Natural killer cell (primary cell): Measurements from ENCODE around the gene ATP1B3. TPM values are rescaled to one million over a fixed set of nuclear protein-coding genes. Genes with fewer than 3 reads are reported as not detected.

Experiments
- ATAC-seq, 3 donors: fragments of 150-1000 bp in 2 of 3; fragments of 200-7000 bp in 1 of 3; cut with Tn5 transposase; 1 replicate in 1 of 3; 2 replicates in 2 of 3; pipeline ENCODE4 v1.10.0; 2021; ENCODE audit warnings: mild to moderate bottlenecking in 2 of 3, moderate library complexity in 2 of 3
- DNase-seq, 2 donors: peaks; one replicate each; pipeline versions ENCODE4 v3.0.0 to v3.0.0-alpha.2; 2013 to 2021; ENCODE audit warnings: mixed read lengths in 1 of 2
- H3K27ac ChIP-seq: one replicate; pipeline ENCODE4 v1.5.1; 2013; ENCODE audit warnings: mild to moderate bottlenecking, low read length
- H3K27me3 ChIP-seq: one replicate; pipeline ENCODE4 v1.6.1; 2013; ENCODE audit warnings: low read length; ENCODE audit not compliant: control insufficient read depth, insufficient read depth
- H3K36me3 ChIP-seq: one replicate; pipeline ENCODE4 v1.6.1; 2013; ENCODE audit warnings: low read length; ENCODE audit not compliant: control insufficient read depth, insufficient read depth
- H3K4me1 ChIP-seq: one replicate; pipeline ENCODE4 v1.6.1; 2013; ENCODE audit warnings: low read length; ENCODE audit not compliant: control insufficient read depth, insufficient read depth
- H3K4me3 ChIP-seq: one replicate; pipeline ENCODE4 v1.5.1; 2013; ENCODE audit warnings: low read length
- H3K9me3 ChIP-seq: one replicate; pipeline ENCODE4 v1.6.1; 2013; ENCODE audit warnings: low read length; ENCODE audit not compliant: control insufficient read depth, insufficient read depth
- H3K27ac Mint-ChIP-seq, 2 donors: one replicate each; pipeline ENCODE4 v1.8.0; 2022; ENCODE audit warnings: mild to moderate bottlenecking in 2 of 2, mixed read lengths in 2 of 2, moderate library complexity in 1 of 2
- H3K27me3 Mint-ChIP-seq, 2 donors: one replicate each; pipeline ENCODE4 v1.8.0; 2022; ENCODE audit warnings: low read depth in 2 of 2, mixed read lengths in 2 of 2
- H3K36me3 Mint-ChIP-seq: one replicate; pipeline ENCODE4 v1.8.0; 2022; ENCODE audit warnings: mixed read lengths
- H3K4me1 Mint-ChIP-seq, 2 donors: one replicate each; pipeline ENCODE4 v1.8.0; 2022; ENCODE audit warnings: mixed read lengths in 2 of 2
- H3K4me3 Mint-ChIP-seq: one replicate; pipeline ENCODE4 v1.8.0; 2022; ENCODE audit warnings: mild to moderate bottlenecking, moderate library complexity, mixed read lengths
- H3K9me3 Mint-ChIP-seq, 2 donors: one replicate each; pipeline ENCODE4 v1.8.0; 2022; ENCODE audit warnings: mixed read lengths in 2 of 2
- WGBS: methylation state at CpG from one replicate; pipeline ENCODE4 v1.1.7; 2013; ENCODE audit warnings: missing lambda C conversion rate; ENCODE audit not compliant: insufficient coverage; 5-methylcytosine and 5-hydroxymethylcytosine counted together
- intact Hi-C: fragments of 100-400 bp; cut with micrococcal nuclease; formaldehyde crosslinking; loops from one replicate; pipeline ENCODE4 v1.14.2; 2022
- total RNA-seq, 4 donors: library from RNA; stranded (reverse); fragments of 120-200 nt in 1 of 4; gene quantifications; one replicate each; pipeline versions ENCODE4 v1.2.3 to v1.2.4, GENCODE V29; 2013 to 2022
- TF ChIP-seq, protein P1 (sequence below): fragments of 200-600 bp; IDR thresholded peaks from one replicate; pipeline ENCODE4 v1.8.0; 2022; ENCODE audit warnings: antibody characterized with exemption

The ATP1B3 gene
- total RNA-seq, 3 donors from 2014 or later (not counting 1 experiment from before 2014, with no cell fraction given): 46.7 to 81.1 (median 78.2) TPM

DNA sequence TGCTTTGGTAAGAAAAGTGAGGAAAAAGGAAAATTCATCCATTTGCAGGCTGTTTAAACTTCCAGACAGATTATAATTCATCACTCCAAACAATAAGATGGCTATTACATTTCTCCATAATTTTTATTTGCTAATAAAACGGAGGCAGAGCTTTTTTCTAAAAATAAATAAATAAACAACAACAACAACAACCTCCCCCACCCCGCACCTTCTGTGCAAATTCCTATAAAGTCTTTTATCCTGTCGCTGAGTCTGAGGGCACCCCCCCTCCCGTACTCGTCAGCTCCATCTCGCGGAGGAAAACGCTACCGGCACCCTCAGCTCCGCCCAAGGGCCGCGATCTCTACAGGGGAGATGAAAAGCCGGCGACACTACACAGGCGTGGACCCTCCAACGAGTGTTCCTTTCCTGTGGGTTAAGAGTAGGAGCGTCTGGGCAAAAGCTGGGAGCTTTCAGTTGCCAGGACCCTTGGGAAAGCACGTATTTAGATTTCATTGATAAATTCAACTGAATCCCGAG lies 1.0 kb upstream of the ATP1B3 start:
- H3K27me3 Mint-ChIP-seq: no peaks in the 10 kb centered on the region
- intact Hi-C loops: loop anchor here (1.0 to 5.0 kb wide), 3 partner anchors 37 to 137 kb away; partner anchors contain the start of gene RNF7
- peaks cover 23 to 32% of the 10 kb centered on the region in 2 donors for H3K4me1 Mint-ChIP-seq
- TF ChIP-seq, protein P1, sequence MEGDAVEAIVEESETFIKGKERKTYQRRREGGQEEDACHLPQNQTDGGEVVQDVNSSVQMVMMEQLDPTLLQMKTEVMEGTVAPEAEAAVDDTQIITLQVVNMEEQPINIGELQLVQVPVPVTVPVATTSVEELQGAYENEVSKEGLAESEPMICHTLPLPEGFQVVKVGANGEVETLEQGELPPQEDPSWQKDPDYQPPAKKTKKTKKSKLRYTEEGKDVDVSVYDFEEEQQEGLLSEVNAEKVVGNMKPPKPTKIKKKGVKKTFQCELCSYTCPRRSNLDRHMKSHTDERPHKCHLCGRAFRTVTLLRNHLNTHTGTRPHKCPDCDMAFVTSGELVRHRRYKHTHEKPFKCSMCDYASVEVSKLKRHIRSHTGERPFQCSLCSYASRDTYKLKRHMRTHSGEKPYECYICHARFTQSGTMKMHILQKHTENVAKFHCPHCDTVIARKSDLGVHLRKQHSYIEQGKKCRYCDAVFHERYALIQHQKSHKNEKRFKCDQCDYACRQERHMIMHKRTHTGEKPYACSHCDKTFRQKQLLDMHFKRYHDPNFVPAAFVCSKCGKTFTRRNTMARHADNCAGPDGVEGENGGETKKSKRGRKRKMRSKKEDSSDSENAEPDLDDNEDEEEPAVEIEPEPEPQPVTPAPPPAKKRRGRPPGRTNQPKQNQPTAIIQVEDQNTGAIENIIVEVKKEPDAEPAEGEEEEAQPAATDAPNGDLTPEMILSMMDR: peak; percentile 85
- Histone ChIP-seq H3K27ac (peak overlapping the region; percentile 94), H3K27me3 (no peaks in the 10 kb centered on the region), H3K9me3 (no peaks in the 10 kb centered on the region), H3K36me3 (no peaks in the 10 kb centered on the region), H3K4me3 (peak overlapping the region; percentile 64), H3K4me1 (peaks cover 6% of the 10 kb centered on the region)
- DNase-seq (peak; percentile 74 to 91), ATAC-seq (peak; percentile 63 to 81 (median 67))
- 0% methylated on average over 18 of the region's 19 CpGs for WGBS
- no peaks in the 10 kb centered on the region for H3K9me3 Mint-ChIP-seq
- peak overlapping the region; percentile 81 to 95 for H3K27ac Mint-ChIP-seq
- no peaks in the 10 kb centered on the region for H3K36me3 Mint-ChIP-seq
- peak overlapping the region; percentile 96 for H3K4me3 Mint-ChIP-seq

DNA sequence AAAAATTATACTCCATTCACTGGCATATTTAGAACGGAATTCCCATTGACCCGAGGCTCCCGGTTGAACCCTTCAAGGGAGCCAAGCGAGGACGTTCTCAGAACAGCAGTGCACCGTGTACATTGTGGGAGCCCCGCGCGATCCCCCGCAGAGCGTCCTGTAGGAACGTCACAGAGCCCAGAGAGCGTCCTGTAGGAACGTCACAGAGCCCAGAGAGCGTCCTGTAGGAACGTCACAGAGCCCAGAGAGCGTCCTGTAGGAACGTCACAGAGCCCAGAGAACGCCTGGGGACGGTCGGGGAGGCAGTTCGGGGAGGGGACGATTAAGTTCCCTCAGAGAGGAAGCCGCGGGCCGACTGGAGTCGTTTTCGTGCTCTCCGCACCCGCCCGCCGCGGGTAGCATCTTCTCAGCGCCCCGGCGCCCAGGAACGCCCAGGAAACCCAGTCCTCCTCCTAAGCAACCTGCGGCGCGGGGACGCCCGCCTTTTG lies 506 bp upstream of the ATP1B3 start:
- Histone ChIP-seq H3K9me3 (no peaks in the 10 kb centered on the region), H3K4me3 (peak overlapping the region; percentile 64), H3K27me3 (no peaks in the 10 kb centered on the region), H3K36me3 (no peaks in the 10 kb centered on the region), H3K27ac (peak overlapping the region; percentile 94), H3K4me1 (peaks cover 6% of the 10 kb centered on the region)
- TF ChIP-seq, protein P1: no peak
- Mint-ChIP-seq H3K4me1 (peaks cover 23 to 32% of the 10 kb centered on the region in 2 donors), H3K36me3 (no peaks in the 10 kb centered on the region), H3K27ac (peak overlapping the region; percentile 81 to 95), H3K27me3 (no peaks in the 10 kb centered on the region), H3K4me3 (peak overlapping the region; percentile 96), H3K9me3 (no peaks in the 10 kb centered on the region)
- peak in 1 of 2 donors; percentile 64 for DNase-seq
- WGBS: under 1% methylated on average over 42 of the region's 42 CpGs
- peak; percentile 41 to 73 (median 52) for ATAC-seq
- intact Hi-C loops: loop anchor here (1.0 to 5.0 kb wide), 3 partner anchors 36 to 138 kb away; partner anchors contain the start of gene RNF7

DNA sequence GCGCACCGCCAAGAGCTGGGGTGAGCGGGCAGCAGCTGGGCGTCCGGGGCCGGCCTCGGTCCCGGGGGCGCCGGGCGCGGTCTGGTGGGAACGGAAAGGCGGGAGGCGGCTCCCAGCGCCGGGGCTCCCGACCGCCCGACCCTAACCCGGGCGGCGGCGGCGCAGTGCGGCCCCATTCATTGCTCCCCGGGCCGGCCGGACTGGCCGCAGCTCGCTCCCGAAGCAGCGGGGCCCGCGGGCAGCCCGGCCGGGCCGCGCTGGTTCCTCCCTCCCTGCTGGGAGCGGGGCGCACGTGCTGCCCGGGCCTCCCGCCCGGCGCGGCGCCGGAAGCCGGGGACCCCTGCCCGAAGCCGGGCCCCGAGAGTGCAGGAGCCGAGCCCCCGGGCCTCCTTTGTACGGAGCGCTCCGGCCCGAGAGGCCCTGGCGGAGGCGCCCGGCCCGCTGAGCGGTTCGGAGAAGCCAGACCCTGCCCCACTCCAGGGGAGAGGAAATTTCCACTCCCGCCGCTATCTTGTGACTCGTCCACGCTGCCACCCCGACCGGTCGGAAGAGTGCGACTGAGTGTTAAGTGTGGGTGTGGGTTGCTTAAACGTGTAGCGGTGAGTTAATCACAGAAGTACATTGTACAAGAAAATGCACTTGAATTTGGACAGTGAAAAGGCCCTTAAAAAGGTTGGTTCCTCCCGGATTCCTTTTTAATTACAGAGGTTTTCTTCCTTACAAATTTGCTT lies 613 bp downstream of the ATP1B3 start:
- Mint-ChIP-seq H3K27ac (peak overlapping the region; percentile 81 to 95), H3K27me3 (no peaks in the 10 kb centered on the region), H3K36me3 (no peaks in the 10 kb centered on the region), H3K4me3 (peak overlapping the region; percentile 96), H3K9me3 (no peaks in the 10 kb centered on the region), H3K4me1 (peaks cover 31 to 32% of the 10 kb centered on the region in 2 donors)
- Histone ChIP-seq H3K27ac (peak overlapping the region; percentile 70), H3K4me1 (peaks cover 6% of the 10 kb centered on the region), H3K9me3 (no peaks in the 10 kb centered on the region), H3K4me3 (peak overlapping the region; percentile 46), H3K27me3 (no peaks in the 10 kb centered on the region), H3K36me3 (no peaks in the 10 kb centered on the region)
- ATAC-seq (peak; percentile 33 to 44 (median 34)), DNase-seq (peak; percentile 58 to 70)
- TF ChIP-seq, protein P1: no peak
- WGBS: under 1% methylated on average over 76 of the region's 76 CpGs
- intact Hi-C loops: loop anchor here (5.0 kb wide), 2 partner anchors 35 to 80 kb away; no protein-coding TSS in a partner anchor
